ACHN (cell line): ENCODE measurements around the gene ACOT11.
A peak's percentile ranks its signal among the peaks of the same experiment; 100 is the strongest.

Experiments used
- DNase-seq: peaks from one replicate; pipeline ENCODE4 v3.0.0-alpha.2; 2015
- in situ Hi-C: cut with HindIII; loops from 2 replicates; pipeline ENCODE4 v1.10.0; 2017; ENCODE audit warnings: low sequenced_read_pairs, low pct_ligation_motif_present, low pct_unique_long_range_greater_than_20kb

The ACOT11 gene

DNA sequence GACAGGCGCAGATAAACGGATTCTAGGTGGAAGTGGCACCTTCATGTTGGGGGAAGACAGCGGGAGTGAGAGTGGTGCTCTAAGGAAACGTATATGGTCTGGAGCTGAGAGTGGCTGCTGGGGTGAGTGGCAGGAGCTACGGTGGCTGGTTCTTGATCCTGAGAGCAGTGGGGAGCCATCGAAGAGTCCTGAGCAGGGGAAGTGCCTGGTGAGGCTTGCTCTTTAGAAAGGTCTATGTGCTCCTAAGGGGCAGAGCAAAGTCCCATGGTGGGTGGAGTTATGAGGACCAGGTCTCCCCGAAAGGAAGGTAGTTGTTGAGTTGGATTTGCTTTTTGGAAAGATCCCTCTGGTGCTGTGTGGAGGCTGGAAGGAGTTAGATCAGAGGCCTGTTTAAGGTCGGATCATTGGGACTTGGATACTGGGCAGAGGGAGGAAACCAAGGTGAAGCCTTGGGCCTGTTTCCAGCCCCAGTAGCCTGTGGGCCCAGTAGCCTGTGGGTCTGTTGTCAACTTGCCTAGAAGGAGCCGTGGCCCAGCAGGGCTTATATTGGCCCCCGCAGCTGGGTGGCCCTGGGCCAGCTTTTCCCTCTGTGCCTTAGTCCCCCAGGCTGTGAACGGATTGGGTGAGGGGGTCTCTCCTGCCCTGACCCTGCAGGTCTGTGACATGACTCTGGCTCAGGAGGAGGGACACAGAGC, 33.0 kb downstream of the ACOT11 start:
- in situ Hi-C loops: no loop called here
- no peak for DNase-seq

DNA sequence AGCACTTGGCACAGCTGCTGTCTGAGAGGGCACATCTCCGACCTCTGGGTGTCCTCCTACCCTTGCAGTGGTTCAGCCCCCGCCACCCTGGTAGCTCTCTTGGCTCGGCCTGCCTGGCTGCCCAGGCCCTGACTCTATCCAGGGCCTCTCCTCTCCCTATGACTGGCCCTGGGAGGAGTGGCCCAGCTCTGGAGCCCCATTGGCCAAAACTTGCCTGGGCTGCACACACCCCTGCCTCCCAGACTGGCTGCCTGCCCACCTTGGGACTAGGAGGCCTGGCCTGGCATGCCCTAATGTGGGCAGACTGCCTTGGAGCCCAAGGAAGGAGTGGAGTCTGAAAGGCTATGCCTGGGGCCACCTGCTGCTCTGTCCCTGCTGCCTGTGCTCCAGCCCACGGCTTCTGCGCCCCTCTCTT, 33.6 kb downstream of the ACOT11 start:
- peak; percentile 88 for DNase-seq
- in situ Hi-C loops: no loop called here

DNA sequence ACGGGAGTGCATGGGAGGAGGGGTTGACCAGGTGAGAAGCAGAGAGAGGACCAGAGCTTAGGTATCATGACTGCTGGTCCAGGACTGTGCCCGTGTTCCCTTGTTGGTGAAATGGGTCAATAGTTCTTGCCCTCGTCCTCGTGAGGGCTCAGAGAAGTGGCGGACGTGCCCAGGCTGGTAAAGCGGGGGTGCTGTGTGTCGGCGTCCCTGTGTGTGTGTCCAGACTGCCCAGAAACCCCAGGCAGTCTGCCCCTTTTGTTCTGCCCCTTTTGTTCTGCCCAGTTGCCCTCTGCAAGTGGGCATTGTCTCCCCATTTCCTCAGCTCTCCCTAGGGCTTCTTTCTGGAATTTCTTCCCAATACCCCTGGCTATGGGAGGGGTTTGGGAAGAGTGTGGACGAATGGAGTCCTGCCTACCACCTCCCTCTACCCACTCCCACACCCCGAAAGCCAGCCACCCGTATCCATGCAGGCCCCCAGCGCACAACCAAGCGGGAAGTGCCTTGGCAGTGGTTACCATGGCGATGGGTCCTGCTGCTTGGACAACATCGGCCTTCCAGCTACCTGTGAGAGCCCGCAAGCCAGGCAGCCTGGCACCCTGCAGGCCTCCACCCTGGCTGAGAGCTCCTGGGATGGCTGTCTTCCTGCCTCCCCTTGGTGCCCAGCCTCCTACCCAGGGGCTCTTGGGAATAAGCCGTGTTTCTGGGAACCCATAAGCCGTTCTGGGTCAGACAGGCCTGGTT, 34.7 kb downstream of the ACOT11 start:
- no peak for DNase-seq
- in situ Hi-C loops: no loop called here

DNA sequence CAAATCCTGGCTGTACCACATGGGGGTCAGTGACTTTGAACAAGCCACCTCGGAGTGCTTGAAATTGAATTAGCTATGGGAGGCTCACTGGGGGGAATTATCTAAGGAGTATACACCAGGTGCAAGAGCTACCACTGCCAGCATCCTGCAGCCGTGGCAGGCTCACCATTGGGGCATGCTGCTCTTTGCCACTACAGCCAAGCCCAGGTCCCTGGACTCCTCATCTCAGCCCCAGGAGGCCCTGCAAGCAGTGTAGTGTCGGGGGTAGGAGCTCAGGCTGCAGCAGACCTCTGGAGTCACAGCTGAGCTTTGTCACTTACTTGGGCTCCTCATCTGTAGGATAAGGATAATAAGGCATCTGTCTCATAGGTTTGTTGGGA, 35.3 kb downstream of the ACOT11 start:
- in situ Hi-C loops: no loop called here
- no peak for DNase-seq

DNA sequence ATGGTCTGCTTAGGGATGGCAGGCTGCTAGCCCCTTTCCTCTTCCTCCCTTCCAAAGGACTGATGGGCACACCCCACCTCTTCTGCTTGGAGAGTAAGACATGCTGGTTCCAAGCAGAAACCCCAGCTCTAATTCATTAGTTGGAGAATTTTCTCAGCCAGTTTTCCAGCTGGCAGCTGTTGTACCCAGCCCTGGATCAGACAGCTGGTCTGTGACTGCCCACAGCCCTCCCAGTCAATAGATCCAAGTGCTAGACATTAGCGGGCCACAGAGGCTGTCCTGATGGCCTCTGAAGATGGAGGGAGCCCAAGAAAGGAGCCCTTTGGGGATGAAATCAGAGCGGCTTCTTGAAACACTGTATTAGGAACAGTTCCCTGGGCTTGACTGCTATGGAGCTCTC, 35.8 kb downstream of the ACOT11 start:
- in situ Hi-C loops: no loop called here
- DNase-seq: no peak

DNA sequence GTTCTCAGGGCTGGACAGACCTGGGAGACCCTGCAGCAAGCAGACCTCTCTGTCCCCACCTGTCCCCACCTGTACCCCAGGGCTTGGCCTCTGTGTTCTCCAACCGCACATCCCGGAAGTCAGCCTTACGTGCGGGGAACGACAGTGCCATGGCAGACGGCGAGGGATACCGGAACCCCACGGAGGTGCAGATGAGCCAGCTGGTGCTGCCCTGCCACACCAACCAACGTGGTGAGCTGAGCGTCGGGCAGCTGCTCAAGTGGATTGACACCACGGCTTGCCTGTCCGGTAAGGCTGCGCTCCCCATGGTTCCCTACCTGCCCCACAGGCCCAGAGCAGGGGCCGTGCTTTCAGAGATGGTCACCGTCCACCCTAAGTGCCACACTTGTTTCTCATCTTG, 36.5 kb downstream of the ACOT11 start:
- DNase-seq: no peak
- in situ Hi-C loops: no loop called here

DNA sequence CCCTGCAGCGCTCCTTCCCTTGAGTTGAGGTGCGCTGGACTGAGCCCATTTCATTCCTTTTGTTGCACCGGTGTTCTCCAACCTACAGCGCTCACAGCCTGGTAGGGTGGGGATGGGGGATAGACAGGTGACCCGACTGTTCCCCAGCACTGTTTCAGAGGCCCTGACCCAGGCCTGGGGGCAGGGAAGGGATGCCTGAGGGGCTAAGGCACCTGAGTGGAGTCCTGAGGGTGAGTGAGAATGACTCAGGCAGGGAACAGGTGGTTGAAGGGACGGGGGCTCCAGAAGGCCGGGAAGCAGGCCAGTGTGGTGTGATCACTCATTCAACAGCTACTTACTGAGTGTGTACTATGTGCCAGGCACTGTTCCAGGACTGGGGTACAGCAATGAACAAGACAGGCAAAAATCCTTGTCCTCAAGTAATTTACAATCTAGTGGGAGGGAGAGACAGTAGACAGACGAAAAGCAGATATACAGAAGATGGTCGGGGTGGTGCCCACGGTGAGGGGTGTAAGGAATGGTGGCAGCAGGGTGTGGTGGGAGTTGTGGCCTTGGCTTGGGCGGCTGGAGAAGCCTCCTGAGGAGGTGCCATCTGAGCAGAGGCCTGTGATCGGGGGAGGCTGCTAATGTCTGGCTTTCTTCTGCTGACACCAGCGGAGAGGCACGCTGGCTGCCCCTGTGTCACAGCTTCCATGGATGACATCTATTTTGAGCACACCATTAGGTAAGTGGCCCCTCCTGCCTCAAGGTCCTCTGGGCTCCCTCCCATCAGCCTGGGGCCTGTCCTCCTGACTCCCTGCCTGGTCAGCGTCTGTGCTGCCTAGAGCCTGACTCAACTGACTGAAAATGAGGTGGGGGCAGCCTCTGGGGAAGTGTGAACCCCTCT, 37.4 kb downstream of the ACOT11 start:
- no peak for DNase-seq
- in situ Hi-C loops: no loop called here

DNA sequence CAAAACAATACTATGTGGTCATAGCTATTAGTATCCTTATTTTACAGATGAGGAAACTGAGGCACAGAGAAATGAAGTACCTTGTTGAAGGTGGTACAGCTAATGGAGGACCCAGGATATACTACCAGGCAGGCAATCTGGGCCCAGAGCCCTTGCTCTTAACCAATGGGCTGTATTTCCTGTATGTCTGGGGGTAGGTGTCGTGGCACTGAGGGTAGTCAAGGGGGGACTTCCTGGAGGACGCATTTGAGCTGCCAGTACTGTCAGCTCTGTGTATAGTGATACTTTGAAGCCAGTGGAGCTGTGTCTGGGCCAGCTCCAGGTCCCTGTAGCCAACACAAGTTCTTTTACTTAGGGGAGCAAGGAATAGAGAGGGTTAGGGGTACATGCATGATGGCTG, 40.3 kb downstream of the ACOT11 start:
- in situ Hi-C loops: no loop called here
- no peak for DNase-seq

DNA sequence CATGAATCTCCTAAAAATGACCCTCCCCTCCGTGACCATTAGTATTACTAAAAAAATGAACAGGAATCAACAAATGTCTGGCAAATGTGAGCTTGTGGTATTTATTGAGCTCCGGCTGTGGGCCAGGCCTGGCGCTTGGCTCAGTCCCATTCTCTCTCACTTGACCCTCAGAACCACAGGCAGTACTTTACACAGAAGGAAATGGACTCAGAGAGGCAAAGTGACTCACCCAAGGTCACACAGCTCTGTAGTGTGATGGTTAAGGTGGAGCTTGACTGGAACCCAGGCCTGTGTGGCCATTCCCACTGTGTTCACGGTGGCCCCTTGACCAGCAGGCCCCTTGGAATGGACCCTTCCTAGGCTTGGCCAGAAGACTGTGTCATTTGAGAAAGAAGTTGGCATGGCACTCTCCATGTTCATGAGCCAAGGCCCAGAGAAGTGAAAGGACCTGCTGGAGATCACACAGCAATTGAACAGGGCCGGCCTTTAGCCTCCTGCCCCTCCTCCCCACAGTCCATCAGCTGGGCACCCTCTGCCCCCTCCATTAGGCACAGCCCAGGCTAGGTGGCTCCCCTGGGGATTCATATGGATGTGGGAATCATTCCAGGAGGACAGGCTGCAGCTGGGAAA, 43.2 kb downstream of the ACOT11 start:
- DNase-seq: no peak
- in situ Hi-C loops: no loop called here

DNA sequence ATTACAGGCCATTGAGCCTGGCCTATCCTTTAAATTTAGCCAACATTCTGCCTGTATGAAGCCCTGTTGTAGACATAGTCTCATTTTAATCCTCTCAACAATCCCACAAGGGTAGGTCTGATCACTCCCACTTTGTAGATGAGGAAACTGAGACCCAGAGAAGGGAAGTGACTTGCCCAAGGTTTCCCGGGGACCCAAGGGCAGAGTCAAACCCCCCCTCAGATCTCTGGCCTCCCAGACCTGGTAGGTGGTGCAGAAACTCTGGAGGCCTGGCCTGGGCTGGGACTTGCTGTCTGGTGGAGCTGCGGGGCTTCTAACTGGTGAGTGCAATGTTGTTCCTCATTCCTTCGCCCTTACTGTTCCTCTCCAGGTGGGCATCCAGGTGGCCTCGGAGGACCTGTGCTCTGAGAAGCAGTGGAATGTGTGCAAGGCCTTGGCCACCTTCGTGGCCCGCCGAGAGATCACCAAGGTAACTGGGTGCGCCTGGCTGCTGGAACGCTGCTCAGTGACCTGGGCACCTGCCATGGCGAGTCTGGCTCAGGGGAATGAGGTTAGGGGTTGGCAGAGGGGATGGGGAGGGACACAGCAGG, 45.6 kb downstream of the ACOT11 start:
- no peak for DNase-seq
- in situ Hi-C loops: no loop called here

DNA sequence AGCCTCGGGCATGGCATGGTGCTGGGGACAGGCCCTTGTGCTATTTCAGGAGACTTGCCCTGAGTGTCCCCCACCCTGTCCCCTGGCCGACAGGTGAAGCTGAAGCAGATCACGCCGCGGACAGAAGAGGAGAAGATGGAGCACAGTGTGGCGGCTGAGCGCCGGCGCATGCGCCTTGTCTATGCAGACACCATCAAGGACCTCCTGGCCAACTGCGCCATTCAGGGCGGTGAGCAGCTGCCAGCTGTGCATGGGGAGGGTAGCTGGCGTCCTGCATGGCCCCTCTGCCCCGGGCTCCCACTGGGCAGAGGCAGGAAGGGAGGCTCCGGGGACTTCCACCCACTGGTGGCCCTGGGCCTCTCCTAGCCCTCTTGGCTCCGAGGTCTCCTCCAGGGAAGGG, 46.4 kb downstream of the ACOT11 start:
- in situ Hi-C loops: no loop called here

DNA sequence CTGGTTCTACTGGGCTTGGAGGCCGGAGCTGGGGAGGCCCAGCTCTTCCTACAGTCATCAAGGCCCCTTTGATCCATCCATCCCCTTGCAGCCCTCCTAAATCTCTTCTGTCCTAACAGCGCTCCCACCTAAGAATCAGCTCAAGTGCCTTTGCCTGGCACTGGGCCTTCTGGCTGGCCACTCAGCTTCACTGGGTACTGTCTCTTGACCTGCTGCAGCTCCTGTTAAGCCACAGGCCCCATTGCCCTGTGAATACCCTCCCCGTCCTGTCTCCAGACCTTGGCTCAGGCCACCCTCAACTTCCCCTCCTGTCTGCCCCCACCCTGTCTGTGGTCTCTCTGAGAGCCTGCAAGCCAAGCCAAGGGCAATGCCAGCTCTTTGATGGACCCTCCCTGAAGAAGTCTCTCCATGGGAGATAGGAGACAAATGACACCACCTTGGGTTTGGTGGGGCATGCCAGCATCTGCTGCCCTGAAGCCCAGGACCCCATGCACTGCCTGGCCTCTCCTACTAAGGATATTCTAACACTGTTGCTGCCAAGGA, 48.0 kb downstream of the ACOT11 start:
- in situ Hi-C loops: no loop called here
- no peak for DNase-seq

More for the DNA sequence above, 46.4 kb downstream of the ACOT11 start:
- no peak for DNase-seq

DNA sequence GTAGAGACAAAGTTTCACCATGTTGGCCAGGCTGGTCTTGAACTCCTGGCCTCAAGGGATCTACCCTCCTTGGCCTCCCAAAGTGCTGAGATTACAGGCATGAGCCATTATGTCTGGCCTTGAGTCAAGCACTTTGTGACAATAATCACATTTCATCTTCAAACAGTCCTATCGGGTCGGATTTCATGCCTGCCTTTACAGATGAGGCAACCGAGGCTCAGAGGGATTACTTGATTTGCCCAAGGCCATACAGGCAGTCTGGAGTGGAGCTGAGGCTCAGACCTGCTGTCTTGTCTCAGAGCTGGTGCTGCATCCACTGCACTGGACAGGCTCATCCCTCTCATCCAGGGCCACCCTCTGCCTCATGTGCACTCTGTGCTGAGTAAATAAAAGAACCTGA, 48.7 kb downstream of the ACOT11 start:
- in situ Hi-C loops: no loop called here
- DNase-seq: no peak

DNA sequence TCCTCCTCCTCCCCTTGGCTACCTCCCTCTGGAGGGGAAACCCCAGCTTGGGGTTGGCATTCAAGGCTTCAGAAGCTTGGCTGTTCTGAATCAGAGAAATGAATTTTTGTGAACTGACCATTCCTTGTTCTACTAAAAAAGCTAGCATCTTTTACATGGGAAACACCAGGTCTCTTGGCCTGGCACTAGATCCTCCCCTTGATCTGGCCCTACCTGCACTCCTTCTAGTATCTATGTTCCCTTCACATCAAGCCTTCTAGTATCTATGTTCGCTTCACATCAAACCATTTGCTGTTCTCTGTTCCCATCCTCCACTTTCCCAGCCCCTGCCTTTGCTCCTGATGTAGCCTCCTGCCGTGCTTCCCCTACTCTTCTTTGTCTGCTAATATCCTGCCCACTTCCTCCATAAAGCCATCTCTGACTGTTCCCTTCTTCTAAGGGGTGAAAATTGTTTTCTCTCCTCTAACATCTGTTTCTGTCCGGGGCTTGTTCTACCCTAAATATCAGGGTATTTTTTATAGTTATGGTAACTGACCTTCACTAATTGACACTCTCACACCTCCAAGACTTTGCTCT, 49.5 kb downstream of the ACOT11 start:
- no peak for DNase-seq

DNA sequence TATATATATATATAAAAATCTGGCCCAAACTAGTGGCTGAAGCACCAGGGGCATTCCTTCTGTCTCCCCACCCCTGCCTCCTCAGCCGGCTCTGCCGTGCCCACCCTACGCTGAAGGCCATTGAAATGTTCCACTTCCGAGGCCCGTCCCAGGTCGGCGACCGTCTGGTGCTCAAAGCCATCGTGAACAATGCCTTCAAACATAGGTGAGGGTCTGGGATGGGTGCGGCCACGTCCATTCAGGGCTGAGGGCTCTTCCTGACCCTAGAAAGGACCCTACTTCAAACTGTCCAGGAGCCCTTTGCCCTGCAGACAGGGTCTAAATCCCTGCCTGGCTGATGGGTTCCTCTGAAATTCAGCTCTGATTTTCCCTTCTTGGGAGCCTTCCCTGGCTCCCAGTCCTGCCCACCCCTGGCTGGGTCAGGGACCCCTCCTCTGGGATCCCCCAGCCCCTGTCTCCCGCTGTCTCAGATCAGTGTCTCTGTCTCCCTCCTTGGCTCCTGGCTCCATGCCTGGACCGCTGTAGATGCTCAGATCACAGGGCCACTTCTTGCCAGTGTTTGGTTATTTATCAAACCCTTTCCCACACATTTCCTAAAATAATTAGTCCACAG, 51.3 kb downstream of the ACOT11 start:
- in situ Hi-C loops: no loop called here
- DNase-seq: no peak

More for the DNA sequence above, 49.5 kb downstream of the ACOT11 start:
- in situ Hi-C loops: no loop called here

DNA sequence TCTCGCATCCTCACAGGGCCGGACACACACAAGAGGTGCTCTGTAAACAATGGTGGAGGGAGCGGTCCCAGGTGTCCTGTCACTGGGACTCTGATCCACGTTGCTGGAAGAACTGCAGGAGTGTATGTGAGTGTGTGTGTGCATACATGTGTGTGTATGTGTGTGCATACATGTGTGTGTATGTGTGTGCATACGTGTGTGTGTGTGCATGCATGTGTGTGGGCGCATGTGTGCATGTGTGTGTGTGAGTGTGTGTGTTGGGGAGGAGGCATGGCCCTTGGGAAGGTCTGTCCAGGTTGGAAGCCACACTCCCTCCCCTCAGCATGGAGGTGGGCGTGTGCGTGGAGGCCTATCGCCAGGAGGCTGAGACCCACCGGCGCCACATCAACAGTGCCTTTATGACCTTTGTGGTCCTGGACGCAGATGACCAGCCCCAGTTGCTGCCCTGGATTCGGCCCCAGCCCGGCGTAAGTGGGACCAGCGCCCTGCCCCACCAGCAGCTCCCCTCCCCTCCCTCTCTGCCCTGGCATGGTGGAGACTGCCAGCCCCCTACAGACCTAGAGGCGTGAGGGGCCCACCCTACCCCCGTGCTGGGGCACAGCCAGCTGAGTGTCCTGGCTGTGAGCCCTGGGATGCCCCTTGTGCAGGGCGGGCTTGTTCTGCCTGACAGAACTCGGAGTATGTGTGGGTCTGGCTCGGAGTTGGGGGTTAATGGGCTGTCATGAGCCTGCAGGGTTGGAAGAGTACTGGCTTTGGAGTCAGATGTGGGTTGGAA, 53.1 kb downstream of the ACOT11 start:
- DNase-seq: no peak
- in situ Hi-C loops: no loop called here

DNA sequence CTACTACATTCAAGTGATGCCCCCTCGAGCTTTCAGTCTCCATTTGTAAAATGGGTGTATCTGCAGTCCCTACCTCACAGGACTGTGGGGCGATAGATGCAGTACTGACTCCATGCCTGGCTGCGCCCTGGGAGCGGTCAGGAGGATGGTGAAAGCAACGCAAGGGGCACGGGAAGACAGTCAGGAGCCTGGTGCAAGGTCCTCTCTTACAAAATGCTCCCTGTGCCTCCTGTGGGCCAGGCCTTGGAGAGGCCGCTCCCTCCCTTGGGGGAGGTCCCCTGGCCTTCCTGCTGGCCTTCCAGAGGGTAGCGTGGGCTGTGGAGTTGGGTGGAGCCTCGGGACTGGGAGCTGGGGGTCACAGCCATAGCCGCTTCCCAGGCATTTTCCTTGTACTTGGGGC, 53.7 kb downstream of the ACOT11 start:
- in situ Hi-C loops: no loop called here
- DNase-seq: no peak
